Uterus (tissue), 4 donors: ENCODE results near the gene CTDNEP1. TPM values are rescaled to one million over a fixed set of nuclear protein-coding genes. Genes with fewer than 3 reads are reported as not detected.

Experiments
- microRNA counts, 2 donors: library from miRNA; unstranded; fragments of <30 nt; microRNA quantifications; one replicate each; lab custom pipeline; 2016 to 2017
- microRNA-seq: library from miRNA; unstranded; fragments of <30 nt; microRNA quantifications from one replicate; pipeline ENCODE4, GENCODE V29; 2016; ENCODE audit warnings: borderline microRNAs expressed, borderline replicate concordance
- small RNA-seq: library from RNA; depleted of rRNA; stranded (forward); fragments of <200 nt; gene quantifications from one replicate; pipeline ENCODE3, GENCODE V24; 2016
- total RNA-seq, 4 donors: library from RNA; depleted of rRNA in 3 of 4; stranded (reverse); fragments of >200 nt in 3 of 4; gene quantifications; one replicate each; pipeline versions ENCODE4 v1.1.0 to v1.2.4, GENCODE V29; 2014 to 2023
- donor health status: DM: yes; HTN: yes; CAD: no.

The CTDNEP1 gene
- total RNA-seq, 4 donors from 2014 or later, result 13.8 to 115 (median 37.2) TPM

MicroRNA genes within 50 kb of the gene (microRNA counts, 767-probe panel; counts per million panel counts)
- microRNA hsa-miR-324-3p (lab: Ali Mortazavi, UCI), result 0 counts per million in 2 donors
- 3,987 to 4,236 counts per million in 2 donors for microRNA hsa-miR-324-5p (lab: Ali Mortazavi, UCI)

Small RNA genes lying within 50 kb of the gene (microRNA-seq; reads per million reads assigned to microRNA genes)
- 541 reads per million, percentile 76 among the genes with 10 or more reads in this experiment for gene MIR324

Small RNA genes lying within 50 kb of the gene (small RNA-seq; reads per million reads assigned to genes)
- 0.42 reads per million for gene MIR324
- gene RF00019, result not detected

Other genes starting within 250 kb of the CTDNEP1 start
- gene RNASEK, start 239.1 kb downstream of the CTDNEP1 start, total RNA-seq, result 100 to 1,000 TPM in 2 of 4 donors, 10 to 100 TPM in 2; 30.8 to 153 (median 101) TPM
- gene BCL6B, start 228.7 kb downstream of the CTDNEP1 start, total RNA-seq, result 10 to 100 TPM in 3 of 4 donors, 1 to 10 TPM in 1; 9.7 to 32.8 (median 22.7) TPM
- 1 to 10 TPM in 1 of 4 donors, under 1 TPM in 1, not detected in 2; 0.51 to 3.4 TPM for gene SLC16A13, start 215.7 kb downstream of the CTDNEP1 start, total RNA-seq
- 1 to 10 TPM in 1 of 4 donors, under 1 TPM in 3; 0.14 to 10.0 (median 0.85) TPM for gene SLC16A11, start 207.6 kb downstream of the CTDNEP1 start, total RNA-seq
- 1 to 10 TPM in 2 of 4 donors, not detected in 2; 1.5 to 3.5 TPM for gene CLEC10A, start 171.5 kb downstream of the CTDNEP1 start, total RNA-seq
- not detected for gene ASGR2, start 136.9 kb downstream of the CTDNEP1 start, total RNA-seq
- 1 to 10 TPM in 2 of 4 donors, under 1 TPM in 1, not detected in 1; 0.77 to 3.2 (median 1.8) TPM for gene ASGR1, start 72.4 kb downstream of the CTDNEP1 start, total RNA-seq
- gene DLG4, start 31.9 kb downstream of the CTDNEP1 start, total RNA-seq, result 10 to 100 TPM; 22.8 to 64.0 (median 48.4) TPM
- 100 to 1,000 TPM; 167 to 800 (median 399) TPM for gene ACADVL, start 31.8 kb downstream of the CTDNEP1 start, total RNA-seq
- gene DVL2, start 17.2 kb downstream of the CTDNEP1 start, total RNA-seq, result 10 to 100 TPM in 3 of 4 donors, 1 to 10 TPM in 1; 5.1 to 83.2 (median 53.5) TPM
- 10 to 100 TPM in 3 of 4 donors, 1 to 10 TPM in 1; 9.7 to 68.1 (median 29.7) TPM for gene PHF23, start 12.3 kb downstream of the CTDNEP1 start, total RNA-seq
- gene GABARAP, start 9.3 kb downstream of the CTDNEP1 start, total RNA-seq, result 100 to 1,000 TPM; 220 to 467 (median 366) TPM
- gene ELP5, start 481 bp upstream of the CTDNEP1 start, total RNA-seq, result 10 to 100 TPM; 41.9 to 65.6 (median 51.3) TPM
- gene CLDN7, start 10.7 kb upstream of the CTDNEP1 start, total RNA-seq, result 10 to 100 TPM in 1 of 4 donors, under 1 TPM in 3; 0.29 to 24.4 (median 0.68) TPM
- 10 to 100 TPM in 2 of 4 donors, 1 to 10 TPM in 2; 1.8 to 25.9 (median 12.6) TPM for gene SLC2A4, start 30.0 kb upstream of the CTDNEP1 start, total RNA-seq
- 1 to 10 TPM in 2 of 4 donors, not detected in 2; 2.4 to 4.4 TPM for gene YBX2, start 42.9 kb upstream of the CTDNEP1 start, total RNA-seq
- gene EIF5A, start 55.9 kb upstream of the CTDNEP1 start, total RNA-seq, result 100 to 1,000 TPM in 3 of 4 donors, 10 to 100 TPM in 1; 75.3 to 219 (median 198) TPM
- 10 to 100 TPM; 34.0 to 68.3 (median 43.9) TPM for gene GPS2, start 63.6 kb upstream of the CTDNEP1 start, total RNA-seq
- 10 to 100 TPM; 12.4 to 64.7 (median 34.1) TPM for gene NEURL4, start 77.6 kb upstream of the CTDNEP1 start, total RNA-seq
- 10 to 100 TPM in 1 of 4 donors, 1 to 10 TPM in 2, under 1 TPM in 1; 0.29 to 11.2 (median 1.7) TPM for gene ACAP1, start 84.8 kb upstream of the CTDNEP1 start, total RNA-seq
- 10 to 100 TPM in 1 of 4 donors, 1 to 10 TPM in 3; 2.6 to 14.7 (median 7.2) TPM for gene KCTD11, start 100.4 kb upstream of the CTDNEP1 start, total RNA-seq
- gene TMEM95, start 103.4 kb upstream of the CTDNEP1 start, total RNA-seq, result not detected
- 1 to 10 TPM in 3 of 4 donors, under 1 TPM in 1; 0.26 to 9.2 (median 1.8) TPM for gene TNK1, start 129.4 kb upstream of the CTDNEP1 start, total RNA-seq
- gene PLSCR3, start 142.8 kb upstream of the CTDNEP1 start, total RNA-seq, result 10 to 100 TPM in 3 of 4 donors, under 1 TPM in 1; 0.77 to 42.6 (median 17.6) TPM
- gene TMEM256, start 152.4 kb upstream of the CTDNEP1 start, total RNA-seq, result 100 to 1,000 TPM in 3 of 4 donors, 10 to 100 TPM in 1; 26.0 to 131 (median 115) TPM
- gene NLGN2, start 156.1 kb upstream of the CTDNEP1 start, total RNA-seq, result 10 to 100 TPM; 14.2 to 81.9 (median 19.7) TPM
- not detected for gene SPEM1, start 168.6 kb upstream of the CTDNEP1 start, total RNA-seq
- not detected for gene SPEM2, start 173.9 kb upstream of the CTDNEP1 start, total RNA-seq
- not detected for gene SPEM3, start 177.1 kb upstream of the CTDNEP1 start, total RNA-seq
- 1 to 10 TPM in 2 of 4 donors, under 1 TPM in 1, not detected in 1; 0.29 to 2.8 (median 2.0) TPM for gene TMEM102, start 183.7 kb upstream of the CTDNEP1 start, total RNA-seq
- gene FGF11, start 187.8 kb upstream of the CTDNEP1 start, total RNA-seq, result 10 to 100 TPM in 1 of 4 donors, 1 to 10 TPM in 2, not detected in 1; 2.8 to 17.9 (median 6.2) TPM
- gene CHRNB1, start 193.3 kb upstream of the CTDNEP1 start, total RNA-seq, result 10 to 100 TPM in 2 of 4 donors, 1 to 10 TPM in 2; 3.2 to 16.9 (median 10.9) TPM
- gene ZBTB4, start 227.9 kb upstream of the CTDNEP1 start, total RNA-seq, result 100 to 1,000 TPM in 1 of 4 donors, 10 to 100 TPM in 3; 22.7 to 116 (median 39.2) TPM
- not detected for gene SLC35G6, start 229.7 kb upstream of the CTDNEP1 start, total RNA-seq
- gene POLR2A, start 232.6 kb upstream of the CTDNEP1 start, total RNA-seq, result 100 to 1,000 TPM in 2 of 4 donors, 10 to 100 TPM in 2; 19.7 to 167 (median 77.6) TPM